Spleen (tissue), 11 donors: ENCODE measurements around the gene SYNGR2. TPM values are rescaled to one million over a fixed set of nuclear protein-coding genes. Genes with fewer than 3 reads are reported as not detected.
"Not testable (repeated sequence)": the region's sequence is repeated elsewhere in the genome, so short reads cannot be mapped to it uniquely, and the experiment has no call there.

ENCODE experiments used
- DNase-seq: peaks from one replicate; pipeline ENCODE4 v3.0.0-alpha.2; 2020
- H3K27ac ChIP-seq, 8 donors: fragments of 200-600 bp; sonication (generic) in 7 of 8; 1 replicate in 4 of 8; 2 replicates in 4 of 8; pipeline versions ENCODE4 v1.5.0 to v1.8.0; 2016 to 2021; ENCODE audit warnings: inconsistent platforms in 4 of 8, mild to moderate bottlenecking in 4 of 8, moderate library complexity in 1 of 8
- H3K27me3 ChIP-seq, 7 donors: fragments of 200-600 bp; sonication (generic) in 6 of 7; replicated peaks in 1 of 7; 1 replicate in 4 of 7; 2 replicates in 3 of 7; pipeline versions ENCODE4 v1.5.0 to v1.8.0; 2016 to 2021; ENCODE audit warnings: inconsistent platforms in 3 of 7, mild to moderate bottlenecking in 1 of 7
- H3K36me3 ChIP-seq, 6 donors: fragments of 200-600 bp; sonication (generic) in 5 of 6; 1 replicate in 4 of 6; 2 replicates in 2 of 6; pipeline versions ENCODE4 v1.5.0 to v1.8.0; 2016 to 2021; ENCODE audit warnings: inconsistent platforms in 2 of 6
- H3K4me1 ChIP-seq, 6 donors: fragments of 200-600 bp; sonication (generic) in 5 of 6; 1 replicate in 3 of 6; 2 replicates in 3 of 6; pipeline versions ENCODE4 v1.5.0 to v1.8.0; 2016 to 2021; ENCODE audit warnings: inconsistent platforms in 3 of 6
- H3K4me3 ChIP-seq, 8 donors: fragments of 200-600 bp; sonication (generic) in 7 of 8; 1 replicate in 4 of 8; 2 replicates in 4 of 8; pipeline versions ENCODE4 v1.5.0 to v1.8.0; 2016 to 2021; ENCODE audit warnings: inconsistent platforms in 4 of 8, mild to moderate bottlenecking in 4 of 8, moderate library complexity in 2 of 8
- H3K9me3 ChIP-seq, 8 donors: fragments of 200-600 bp; sonication (generic) in 7 of 8; 1 replicate in 4 of 8; 2 replicates in 4 of 8; pipeline versions ENCODE4 v1.5.0 to v1.8.0; 2016 to 2021; ENCODE audit warnings: inconsistent platforms in 4 of 8
- CTCF ChIP-seq, 11 experiments: fragments of 200-600 bp in 7 of 11; fragments of 450-650 bp in 4 of 11; sonication (generic) in 4 of 11; IDR thresholded peaks in 8 of 11; conservative IDR thresholded peaks in 3 of 11; 1 replicate in 7 of 11; 2 replicates in 4 of 11; pipeline versions ENCODE4 v1.4.0 to v1.8.0; 2016 to 2021; ENCODE audit warnings: antibody characterized with exemption in 11 of 11, inconsistent platforms in 4 of 11, mild to moderate bottlenecking in 1 of 11
- POLR2A ChIP-seq, 3 donors: fragments of 450-650 bp; IDR thresholded peaks; one replicate each; pipeline ENCODE4 v1.5.1; 2017; ENCODE audit warnings: antibody characterized with exemption in 3 of 3, mild to moderate bottlenecking in 1 of 3
- POLR2AphosphoS5 ChIP-seq, 3 donors: sonication (generic); formaldehyde crosslinking; IDR thresholded peaks; one replicate each; pipeline ENCODE4 v1.5.1; 2017; ENCODE audit warnings: antibody characterized with exemption in 3 of 3
- WGBS, 5 donors: extraction: QIAGEN DNeasy Blood & Tissue Kit in 3 of 5; methylation state at CpG; one replicate each; pipeline versions ENCODE4 v1.1.5 to v1.1.7; 2013 to 2018; 5-methylcytosine and 5-hydroxymethylcytosine counted together
- intact Hi-C: fragments of 100-400 bp; cut with DNase I; formaldehyde crosslinking; loops from one replicate; pipeline ENCODE4 v1.15.0; 2023; ENCODE audit warnings: low total_unique reads
- polyA plus RNA-seq, 3 donors: library from polyadenylated mRNA; stranded (reverse); fragments of 200-250 nt; gene quantifications; one replicate each; pipeline ENCODE4 v1.2.1, GENCODE V29; 2013
- total RNA-seq, 7 donors: library from RNA; depleted of rRNA in 3 of 7; stranded (reverse); fragments of >200 nt in 3 of 7; fragmentation: NEBNext Ultra II Directional in 4 of 7; extraction: Animal tissue kit (Norgen Biotek cat#: 25700) in 4 of 7; gene quantifications; one replicate each; pipeline versions ENCODE4 v1.1.0 to v1.2.1, GENCODE V29; 2016 to 2021
- donor health status: healthy with polysubstance abuse.
- donor health status: DM: no; HTN: no; CAD: no; lungs with moderate emphysema.
- donor health status: DM: no; HTN: no; CAD: no.
- donor health status: Bipolar disorder and iron deficiency.
- donor health status: healthy.
- donor health status: DM: no; HTN: no; CAD: no.
- donor health status: DM: yes; HTN: yes; CAD: no.

SYNGR2 gene
- total and polyA plus RNA-seq, 10 donors = 107 to 201 (median 144) TPM

GRCh38 chr17:78170692-78171590 lies 2.6 kb downstream of the SYNGR2 start:
- 79 to 86% (median 81%) methylated on average over 29 to 31 of the region's 31 CpGs for WGBS, 5 donors
- H3K36me3 ChIP-seq = peaks cover 0 to 44% (median 16%) of the 10 kb centered on the region in 6 donors
- H3K4me3 ChIP-seq = peak overlapping the region in 1 of 8 donors; percentile 93
- TF ChIP-seq POLR2AphosphoS5 (IDR thresholded peaks at IDR 0.05) (peak in 1 of 3 donors; percentile 42), POLR2A (IDR thresholded peaks at IDR 0.05) (no peak), CTCF (IDR thresholded peaks at IDR 0.05 in 8 of 11, conservative IDR thresholded peaks at IDR 0.05 in 3 of 11) (no peak)
- H3K9me3 ChIP-seq = no peaks in the 10 kb centered on the region
- intact Hi-C loops = no loop called here
- H3K4me1 ChIP-seq = peaks cover 63 to 86% (median 76%) of the 10 kb centered on the region in 6 donors
- no peaks in the 10 kb centered on the region for H3K27me3 ChIP-seq
- H3K27ac ChIP-seq = peak overlapping the region in 7 of 8 donors; percentile 75 to 96 (median 87)
- DNase-seq = no peak

- H3K9me3 ChIP-seq, intact Hi-C loops, DNase-seq, H3K27me3 ChIP-seq: not testable (repeated sequence)
- WGBS, 5 donors = 77 to 86% (median 80%) methylated on average over 13 to 19 of the region's 19 CpGs
- peaks cover 0 to 44% (median 16%) of the 10 kb centered on the region in 6 donors for H3K36me3 ChIP-seq
- H3K4me1 ChIP-seq = peaks cover 71 to 94% (median 84%) of the 10 kb centered on the region in 6 donors
- peak overlapping the region in 4 of 8 donors; percentile 8 to 93 (median 10) for H3K4me3 ChIP-seq
- H3K27ac ChIP-seq = peak overlapping the region; percentile 75 to 96 (median 86)
Observed at GRCh38 chr17:78171591-78172248, 3.3 kb downstream of the SYNGR2 start.

DNA sequence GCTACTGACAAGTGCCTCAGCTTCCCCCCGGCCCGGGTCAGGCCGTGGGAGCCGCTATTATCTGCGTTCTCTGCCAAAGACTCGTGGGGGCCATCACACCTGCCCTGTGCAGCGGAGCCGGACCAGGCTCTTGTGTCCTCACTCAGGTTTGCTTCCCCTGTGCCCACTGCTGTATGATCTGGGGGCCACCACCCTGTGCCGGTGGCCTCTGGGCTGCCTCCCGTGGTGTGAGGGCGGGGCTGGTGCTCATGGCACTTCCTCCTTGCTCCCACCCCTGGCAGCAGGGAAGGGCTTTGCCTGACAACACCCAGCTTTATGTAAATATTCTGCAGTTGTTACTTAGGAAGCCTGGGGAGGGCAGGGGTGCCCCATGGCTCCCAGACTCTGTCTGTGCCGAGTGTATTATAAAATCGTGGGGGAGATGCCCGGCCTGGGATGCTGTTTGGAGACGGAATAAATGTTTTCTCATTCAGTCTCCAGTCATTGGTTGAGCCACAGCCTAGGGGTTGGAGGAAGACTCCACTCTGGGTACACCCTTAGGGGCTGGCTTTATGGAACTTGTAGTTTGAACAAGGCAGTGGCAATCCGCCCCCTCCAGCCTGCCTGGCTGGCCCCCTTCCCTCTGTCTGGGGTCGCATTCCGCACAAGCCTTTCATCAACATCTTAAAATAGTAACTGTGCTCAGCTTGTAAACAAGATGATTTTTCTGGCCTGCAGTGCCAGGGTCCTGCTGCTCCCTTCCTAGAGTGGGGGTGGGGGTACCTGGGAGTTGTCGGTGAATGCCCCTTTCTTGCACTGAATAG lies 4.1 kb downstream of the SYNGR2 start:
- Histone ChIP-seq H3K27ac (peak overlapping the region; percentile 75 to 96 (median 86)), H3K9me3 (no peaks in the 10 kb centered on the region), H3K27me3 (no peaks in the 10 kb centered on the region), H3K4me1 (peaks cover 75 to 95% (median 89%) of the 10 kb centered on the region in 6 donors), H3K36me3 (peaks cover 0 to 44% (median 16%) of the 10 kb centered on the region in 6 donors), H3K4me3 (peak overlapping the region in 4 of 8 donors; percentile 8 to 93 (median 10))
- peak; percentile 90 for DNase-seq
- intact Hi-C loops = no loop called here
- 31 to 46% (median 33%) methylated on average over 16 to 19 of the region's 19 CpGs for WGBS, 5 donors
- peak; percentile 70 to 81 (median 79) for TF ChIP-seq POLR2AphosphoS5 (IDR thresholded peaks at IDR 0.05)
- no peak for TF ChIP-seq CTCF (IDR thresholded peaks at IDR 0.05 in 8 of 11, conservative IDR thresholded peaks at IDR 0.05 in 3 of 11)

DNA sequence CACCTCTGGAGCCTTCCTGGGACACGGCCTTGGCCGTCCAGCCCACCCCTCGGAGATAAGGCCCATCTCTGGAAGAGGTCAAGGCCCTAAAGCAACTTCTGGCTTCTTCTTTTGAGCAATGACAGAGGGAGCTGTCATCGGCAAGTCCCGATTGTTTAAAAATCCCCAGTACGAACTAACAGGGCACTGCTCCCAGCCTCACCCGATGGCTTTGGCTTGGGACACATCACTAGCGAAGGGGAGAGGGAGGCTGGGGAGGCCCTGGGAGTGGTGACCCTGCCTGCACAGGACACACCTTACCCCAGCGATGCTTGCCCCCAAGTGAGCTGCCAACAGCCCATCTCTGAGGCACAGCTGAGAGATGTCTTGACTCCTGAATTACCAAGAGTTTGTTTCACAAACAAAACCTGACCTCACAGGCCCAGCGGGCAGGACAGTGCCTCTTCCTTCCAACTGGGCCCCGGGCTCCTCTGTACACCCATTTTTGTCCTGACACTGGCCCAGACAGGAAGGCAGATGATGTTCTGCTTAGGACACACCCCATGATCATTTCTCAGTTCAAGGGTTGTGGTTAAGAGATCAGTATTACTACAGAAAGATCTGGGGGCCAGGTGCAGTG lies 4.8 kb downstream of the SYNGR2 start:
- 42 to 75% (median 57%) methylated on average over 5 to 11 of the region's 11 CpGs for WGBS, 5 donors
- no peak for DNase-seq
- peaks cover 0 to 45% (median 16%) of the 10 kb centered on the region in 6 donors for H3K36me3 ChIP-seq
- H3K9me3 ChIP-seq = no peaks in the 10 kb centered on the region
- TF ChIP-seq CTCF (IDR thresholded peaks at IDR 0.05 in 8 of 11, conservative IDR thresholded peaks at IDR 0.05 in 3 of 11) = no peak
- peak; percentile 41 to 77 (median 52) for TF ChIP-seq POLR2AphosphoS5 (IDR thresholded peaks at IDR 0.05)
- no peak for TF ChIP-seq POLR2A (IDR thresholded peaks at IDR 0.05)
- peaks cover 75 to 91% (median 84%) of the 10 kb centered on the region in 6 donors for H3K4me1 ChIP-seq
- peak overlapping the region; percentile 75 to 96 (median 86) for H3K27ac ChIP-seq
- intact Hi-C loops = no loop called here
- no peaks in the 10 kb centered on the region for H3K27me3 ChIP-seq
- peak overlapping the region in 1 of 8 donors; percentile 93 for H3K4me3 ChIP-seq
